ENCODE results near the gene PCSK4.
"Not testable (repeated sequence)": the region's sequence is repeated elsewhere in the genome, so short reads cannot be mapped to it uniquely, and the experiment has no call there.

Gene PCSK4

GRCh38 chr19:1503925-1504773 lies 14.0 kb upstream of the PCSK4 start:
- no peak for DNase-seq

- peak; percentile 73 for DNase-seq
These were observed 13.2 kb upstream of the PCSK4 start for GRCh38 chr19:1503089-1503924.

DNA sequence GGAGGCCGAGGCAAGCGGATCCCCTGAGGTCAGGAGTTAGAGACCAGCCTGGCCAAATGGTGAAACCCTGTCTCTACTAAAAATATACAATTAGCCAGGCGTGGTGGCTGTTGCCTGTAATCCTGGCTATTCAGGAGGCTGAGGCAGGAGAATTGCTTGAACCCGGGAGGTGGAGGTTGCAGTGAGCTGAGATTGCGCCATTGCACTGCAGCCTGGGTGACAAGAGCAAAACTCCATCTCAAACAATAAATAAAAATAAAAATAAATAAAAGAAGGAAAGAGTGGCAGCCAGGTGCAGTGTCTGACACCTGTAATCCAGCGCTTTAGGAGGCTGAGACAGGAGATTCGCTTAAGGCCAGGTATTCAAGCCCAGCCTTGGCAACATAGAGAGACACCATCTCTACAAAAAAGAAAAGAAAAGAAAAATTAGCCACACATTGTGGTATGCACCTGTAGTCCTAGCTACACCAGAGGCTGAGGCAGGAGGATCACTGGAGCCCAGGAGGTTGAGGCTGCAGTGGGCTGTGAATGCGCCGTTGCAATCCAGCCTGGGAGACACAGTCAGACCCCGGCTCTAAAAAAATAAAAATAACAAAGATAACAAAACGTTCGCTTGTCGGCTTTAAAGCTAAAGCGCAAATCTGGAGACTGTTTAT lies 12.4 kb upstream of the PCSK4 start:
- DNase-seq = no peak

DNA sequence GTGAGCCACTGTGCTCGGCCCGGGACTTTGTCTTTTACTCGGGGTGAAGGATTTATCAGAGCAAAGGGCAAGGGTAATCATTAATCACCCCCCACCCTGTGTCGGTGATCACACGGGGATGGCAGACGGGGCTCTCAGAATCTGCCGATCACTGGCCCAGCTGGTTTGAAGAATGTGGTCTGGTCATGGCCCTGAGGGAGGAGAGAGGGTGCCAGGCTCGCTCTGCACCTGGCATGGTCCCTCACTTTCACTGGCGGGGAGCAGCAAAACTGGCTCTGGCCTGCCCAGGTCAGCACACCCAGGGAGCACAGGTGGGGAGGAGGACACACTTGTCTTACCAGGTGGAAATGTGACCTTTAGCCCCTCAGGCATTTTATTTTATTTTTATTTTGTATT lies 11.0 kb upstream of the PCSK4 start:
- DNase-seq = no peak

- not testable (repeated sequence) for DNase-seq
These were observed 9.1 kb upstream of the PCSK4 start for GRCh38 chr19:1499231-1499630.

- no peak for DNase-seq
These were observed 7.6 kb upstream of the PCSK4 start for GRCh38 chr19:1497578-1498235.

DNA sequence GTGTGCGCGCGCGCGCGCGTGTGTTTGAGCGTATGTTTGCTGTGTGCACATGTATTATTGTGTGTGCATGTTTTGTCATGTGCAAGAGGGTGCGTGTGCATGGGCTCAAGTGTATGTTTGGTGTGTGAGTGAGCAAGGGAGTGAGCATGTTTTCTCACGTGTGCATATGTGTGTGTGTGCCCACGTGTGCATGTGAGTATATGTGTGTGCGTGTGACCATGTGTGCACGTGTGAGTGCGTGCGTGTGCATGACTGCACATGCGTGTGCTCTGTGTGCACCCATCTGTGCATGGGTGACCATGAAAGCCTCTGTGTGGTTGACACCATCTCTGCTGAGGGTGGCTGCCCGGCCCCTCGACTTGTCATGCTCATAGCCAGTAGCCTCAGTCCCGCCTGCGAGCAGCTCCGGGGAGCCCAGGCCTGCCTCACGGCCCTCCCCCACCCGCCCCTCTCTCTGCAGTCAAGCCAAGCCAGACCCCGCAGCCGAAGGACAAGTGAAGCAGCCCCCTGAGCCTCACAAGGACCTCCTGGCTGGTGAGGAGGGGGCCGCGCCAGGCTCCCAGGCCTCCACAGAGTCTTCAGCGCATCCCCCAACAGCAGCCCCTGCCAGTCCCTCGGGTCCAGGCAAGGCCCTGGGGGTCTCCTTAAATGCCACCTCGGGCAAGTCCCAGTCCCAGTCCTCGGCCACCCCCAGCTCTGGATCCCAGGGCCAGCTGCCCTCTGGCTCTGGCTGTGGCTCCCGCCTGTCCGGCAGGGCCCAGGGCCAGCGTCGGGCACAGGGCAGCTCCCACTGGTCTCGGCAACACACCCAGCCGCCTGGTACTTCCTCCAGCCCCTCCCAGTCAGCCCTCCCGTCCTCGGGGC lies 6.8 kb upstream of the PCSK4 start:
- no peak for DNase-seq

GRCh38 chr19:1495799-1496713 lies 5.9 kb upstream of the PCSK4 start:
- DNase-seq = no peak

GRCh38 chr19:1495051-1495798 lies 5.1 kb upstream of the PCSK4 start:
- no peak for DNase-seq

DNA sequence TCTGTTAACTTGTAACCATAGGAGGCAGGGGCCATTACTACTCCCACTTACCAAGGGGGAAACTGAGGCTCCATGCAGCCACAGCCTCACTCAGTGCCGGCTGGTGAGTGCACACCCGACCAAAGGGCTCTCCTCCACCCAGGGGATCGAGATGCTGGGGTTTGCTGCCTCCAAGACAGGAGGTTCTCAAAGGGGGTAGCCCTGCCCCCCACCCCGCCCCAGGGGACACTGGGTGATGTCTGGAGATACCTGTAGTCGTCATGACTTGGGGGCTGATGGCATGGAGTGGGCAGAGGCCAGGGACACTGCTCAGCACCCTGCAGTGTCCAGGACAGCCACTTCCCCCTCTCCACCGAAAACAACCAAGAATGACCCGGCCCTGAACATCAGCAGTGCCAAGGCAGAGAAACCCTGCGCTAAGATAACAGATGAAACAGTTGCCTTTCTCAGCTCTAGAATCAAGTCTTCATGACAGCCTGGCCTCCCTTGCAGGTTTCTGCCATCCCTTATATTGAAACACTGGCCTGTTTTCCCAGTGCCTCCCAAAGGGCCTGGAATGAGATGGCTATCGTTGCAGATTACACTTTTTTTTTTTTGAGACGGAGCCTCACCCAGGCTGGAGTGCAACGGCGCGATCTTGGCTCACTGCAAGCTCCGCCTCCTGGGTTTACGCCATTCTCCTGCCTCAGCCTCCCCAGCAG lies 4.1 kb upstream of the PCSK4 start:
- DNase-seq = no peak

DNA sequence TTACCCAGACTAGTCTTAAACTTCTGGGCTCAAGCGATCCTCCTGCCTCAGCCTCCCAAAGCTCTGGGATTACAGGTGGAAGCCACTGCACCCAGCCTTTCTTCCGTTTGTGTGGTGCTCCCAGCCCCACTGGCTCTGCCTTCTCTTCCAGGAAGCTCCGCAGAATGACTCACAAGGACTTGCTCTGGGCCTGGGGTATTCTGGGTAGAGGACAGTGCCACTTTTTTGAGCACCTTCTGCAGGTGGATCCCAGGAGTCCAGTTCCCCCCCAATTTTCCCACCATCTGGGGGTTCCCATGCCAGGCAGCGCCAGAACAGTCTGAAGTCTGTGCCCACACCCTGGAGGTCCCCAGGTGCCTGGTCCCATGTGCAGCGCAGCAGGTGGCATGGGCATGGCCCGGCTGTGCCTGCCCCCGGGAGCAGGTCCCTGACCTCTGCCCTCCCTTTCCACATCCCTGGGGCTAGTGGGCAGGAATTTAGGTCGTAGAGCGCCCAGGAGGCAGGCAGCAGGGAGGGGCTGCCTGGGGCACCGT lies 2.4 kb upstream of the PCSK4 start:
- peak; percentile 3 for DNase-seq

DNA sequence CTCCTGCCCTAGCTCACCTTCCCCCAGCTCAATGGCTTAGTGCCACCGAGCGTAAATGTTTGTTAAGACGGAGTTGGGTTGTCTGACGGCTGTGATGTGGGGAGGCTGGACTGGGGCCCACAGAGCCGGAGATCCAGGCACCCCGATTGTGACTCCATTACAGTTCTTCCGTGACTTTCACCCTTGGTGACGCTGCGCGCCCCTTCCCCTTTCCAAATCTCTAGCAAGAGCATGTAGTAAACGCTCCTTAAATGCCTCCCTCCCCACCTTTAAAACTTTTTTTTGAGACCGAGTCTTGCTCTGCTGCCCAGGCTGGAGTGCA lies 1.7 kb upstream of the PCSK4 start:
- DNase-seq = no peak

DNA sequence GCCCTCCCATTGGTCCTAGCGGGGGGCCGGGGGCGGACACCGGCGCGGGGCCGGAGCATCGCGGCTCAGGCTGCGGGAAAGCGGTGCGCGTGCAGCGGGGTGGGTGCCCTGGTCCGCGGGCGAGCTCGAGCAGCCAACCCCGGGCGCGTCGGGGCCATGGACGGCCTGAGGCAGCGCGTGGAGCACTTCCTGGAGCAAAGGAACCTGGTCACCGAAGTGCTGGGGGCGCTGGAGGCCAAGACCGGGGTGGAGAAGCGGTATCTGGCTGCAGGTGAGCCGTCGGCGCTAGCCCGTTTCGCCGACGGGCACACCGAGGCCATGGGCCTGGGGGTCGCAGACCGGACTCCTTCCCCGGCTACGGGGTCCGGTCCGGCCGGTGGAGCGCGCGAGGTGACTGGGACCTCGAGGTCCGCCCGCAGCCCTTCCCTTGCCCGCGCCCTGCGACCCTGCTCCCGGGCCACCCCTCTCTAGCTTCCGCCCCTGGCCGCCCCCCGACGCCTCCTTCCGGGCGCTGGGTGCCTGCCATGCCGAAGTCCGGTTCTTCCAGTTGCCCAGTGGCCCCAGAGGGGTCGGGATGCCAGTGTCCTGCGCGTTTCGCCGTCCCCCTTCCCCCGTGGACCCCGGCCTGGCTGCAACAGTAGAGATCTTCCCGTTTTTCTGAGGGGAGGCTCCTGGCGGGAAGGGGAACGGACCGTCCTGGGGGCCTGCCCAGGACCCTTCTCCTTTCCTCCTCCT lies 1.1 kb upstream of the PCSK4 start, which contains the start of gene REEP6:
TSS of gene REEP6 (plus strand) at position 68 of the 735 bp plus-strand sequence. CDS start at position 157, 89 bp downstream.
- peak; percentile 7 for DNase-seq

GRCh38 chr19:1489463-1490310 lies 463 bp downstream of the PCSK4 start:
- DNase-seq = no peak

DNA sequence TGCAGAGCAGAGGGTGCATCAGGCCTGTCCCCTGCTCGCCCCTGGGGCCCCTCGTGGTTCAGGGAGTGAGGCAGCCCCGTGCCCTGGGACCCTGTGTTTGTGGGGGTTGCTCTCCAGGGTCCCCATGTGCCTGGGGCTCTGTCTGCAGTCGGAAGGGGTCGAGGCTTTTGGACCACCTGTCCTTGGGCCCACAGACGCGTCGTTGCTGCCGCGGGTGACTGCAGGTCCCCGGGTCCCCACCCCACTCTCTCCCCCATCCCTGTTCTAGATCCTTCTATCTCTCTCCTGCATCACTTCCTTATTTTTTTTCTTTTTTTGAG lies 1.9 kb downstream of the PCSK4 start:
- no peak for DNase-seq

DNA sequence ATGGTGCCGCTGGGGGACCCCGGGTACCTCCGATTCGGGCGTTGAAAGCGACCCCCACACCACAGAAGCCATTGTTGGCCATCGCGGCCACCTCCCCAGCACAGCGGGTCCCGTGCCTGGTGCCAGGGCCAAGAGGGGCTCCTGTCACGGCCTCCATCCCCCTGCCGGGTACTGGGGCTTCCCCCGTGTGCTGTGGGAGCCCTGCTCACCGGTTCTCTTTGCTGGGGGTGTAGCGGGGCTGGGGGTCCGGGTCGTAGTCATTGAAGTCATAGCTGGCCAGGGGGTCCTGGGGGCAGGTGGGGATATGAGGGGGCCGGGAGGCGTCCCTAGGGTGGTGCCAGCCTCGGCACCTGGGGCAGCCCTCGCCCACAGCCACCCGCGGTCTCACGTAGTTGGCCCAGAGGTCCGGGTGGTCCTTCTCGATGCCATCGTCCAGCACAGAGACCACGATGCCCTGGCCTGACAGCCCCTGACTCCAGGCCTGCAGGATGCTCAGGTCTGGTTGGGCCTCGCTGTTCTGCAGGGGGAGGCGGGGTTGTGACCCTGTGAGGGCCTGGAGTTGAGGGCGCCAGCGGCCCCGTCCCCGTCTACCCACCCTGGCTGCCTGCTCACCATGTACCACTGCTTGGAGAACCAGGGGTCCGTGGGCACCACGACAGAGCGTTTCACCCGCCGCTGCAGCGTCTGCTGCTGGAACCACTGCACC lies 2.4 kb downstream of the PCSK4 start:
- DNase-seq = no peak
